ENCODE measurements around the gene ERVW-1. TPM values are rescaled to one million over a fixed set of nuclear protein-coding genes. Genes with fewer than 3 reads are reported as not detected.
A peak's percentile ranks its signal among the peaks of the same experiment; 100 is the strongest.

Gene ERVW-1
- total RNA-seq, 2 experiments from 2014 or later, result not detected

DNA sequence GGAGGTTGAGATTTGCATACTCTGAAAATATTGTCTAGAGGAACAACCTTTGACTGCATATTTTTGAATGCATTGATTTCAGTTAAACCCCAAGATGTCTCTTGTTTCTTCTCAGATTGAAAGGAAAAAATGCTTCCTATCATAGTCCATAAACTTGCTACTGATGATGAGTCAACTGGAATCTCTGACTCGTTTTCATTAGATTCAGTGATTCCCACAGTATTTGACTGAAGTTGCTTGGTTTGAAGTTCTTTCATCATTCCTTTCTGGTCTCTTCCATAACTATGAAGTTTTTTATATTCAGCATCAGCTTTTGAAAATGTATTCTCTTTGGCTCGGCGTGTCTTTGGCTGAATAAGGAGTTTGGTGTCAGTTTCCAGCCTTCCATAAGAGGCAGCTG lies 39.9 kb upstream of the ERVW-1 start:
- H3K27ac ChIP-seq (ENCODE audit: low read depth, low read length, poor library complexity, severe bottlenecking), result no peak overlapping the region
- intact Hi-C loops (cut with micrococcal nuclease; ENCODE audit: unreplicated experiment), result no loop called here
- no peak for DNase-seq (ENCODE audit: low spot score)
- H3K4me2 ChIP-seq (ENCODE audit: low read length), result no peak overlapping the region
- no peak overlapping the region for H3K4me3 ChIP-seq (ENCODE audit: low read depth, low read length, poor library complexity, severe bottlenecking)
- no peak overlapping the region for H2AFZ ChIP-seq (ENCODE audit: low read length)
- H3K79me2 ChIP-seq (ENCODE audit: insufficient read depth, low read depth, low read length), result peaks cover 6% of the 10 kb centered on the region; the same call in 1 of the 2 replicates
- H3K4me1 ChIP-seq (ENCODE audit: insufficient read depth, low read length, poor library complexity, severe bottlenecking), result no peaks in the 10 kb centered on the region
- ChIA-PET CTCF (ENCODE audit: unreplicated experiment) (no interaction called here), POLR2A (interaction anchor here (1.9 kb wide), 1 partner anchor 11 kb away, joined by 6 read pairs; the partner anchor contains the start of genes PEX1 and RBM48)
- no peaks in the 10 kb centered on the region for H3K9me3 ChIP-seq (ENCODE audit: low read length)
- no peaks in the 10 kb centered on the region for H3K9me2 ChIP-seq (ENCODE audit: insufficient read depth, low read length)
- peaks cover 70% of the 10 kb centered on the region for H3K36me3 ChIP-seq (ENCODE audit: insufficient read depth, low read length)
- BruUV-seq (replicated peaks), result TSS peak; percentile 48
- H4K20me1 ChIP-seq (ENCODE audit: insufficient read depth, low read length), result no peaks in the 10 kb centered on the region
- TF ChIP-seq, protein P1, sequence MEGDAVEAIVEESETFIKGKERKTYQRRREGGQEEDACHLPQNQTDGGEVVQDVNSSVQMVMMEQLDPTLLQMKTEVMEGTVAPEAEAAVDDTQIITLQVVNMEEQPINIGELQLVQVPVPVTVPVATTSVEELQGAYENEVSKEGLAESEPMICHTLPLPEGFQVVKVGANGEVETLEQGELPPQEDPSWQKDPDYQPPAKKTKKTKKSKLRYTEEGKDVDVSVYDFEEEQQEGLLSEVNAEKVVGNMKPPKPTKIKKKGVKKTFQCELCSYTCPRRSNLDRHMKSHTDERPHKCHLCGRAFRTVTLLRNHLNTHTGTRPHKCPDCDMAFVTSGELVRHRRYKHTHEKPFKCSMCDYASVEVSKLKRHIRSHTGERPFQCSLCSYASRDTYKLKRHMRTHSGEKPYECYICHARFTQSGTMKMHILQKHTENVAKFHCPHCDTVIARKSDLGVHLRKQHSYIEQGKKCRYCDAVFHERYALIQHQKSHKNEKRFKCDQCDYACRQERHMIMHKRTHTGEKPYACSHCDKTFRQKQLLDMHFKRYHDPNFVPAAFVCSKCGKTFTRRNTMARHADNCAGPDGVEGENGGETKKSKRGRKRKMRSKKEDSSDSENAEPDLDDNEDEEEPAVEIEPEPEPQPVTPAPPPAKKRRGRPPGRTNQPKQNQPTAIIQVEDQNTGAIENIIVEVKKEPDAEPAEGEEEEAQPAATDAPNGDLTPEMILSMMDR (conservative IDR thresholded peaks at IDR 0.05; ENCODE audit: low read length), result no peak
- TF ChIP-seq EZH2phosphoT487 (IDR thresholded peaks at IDR 0.05; ENCODE audit: borderline replicate concordance, low read depth, low read length), result no peak

DNA sequence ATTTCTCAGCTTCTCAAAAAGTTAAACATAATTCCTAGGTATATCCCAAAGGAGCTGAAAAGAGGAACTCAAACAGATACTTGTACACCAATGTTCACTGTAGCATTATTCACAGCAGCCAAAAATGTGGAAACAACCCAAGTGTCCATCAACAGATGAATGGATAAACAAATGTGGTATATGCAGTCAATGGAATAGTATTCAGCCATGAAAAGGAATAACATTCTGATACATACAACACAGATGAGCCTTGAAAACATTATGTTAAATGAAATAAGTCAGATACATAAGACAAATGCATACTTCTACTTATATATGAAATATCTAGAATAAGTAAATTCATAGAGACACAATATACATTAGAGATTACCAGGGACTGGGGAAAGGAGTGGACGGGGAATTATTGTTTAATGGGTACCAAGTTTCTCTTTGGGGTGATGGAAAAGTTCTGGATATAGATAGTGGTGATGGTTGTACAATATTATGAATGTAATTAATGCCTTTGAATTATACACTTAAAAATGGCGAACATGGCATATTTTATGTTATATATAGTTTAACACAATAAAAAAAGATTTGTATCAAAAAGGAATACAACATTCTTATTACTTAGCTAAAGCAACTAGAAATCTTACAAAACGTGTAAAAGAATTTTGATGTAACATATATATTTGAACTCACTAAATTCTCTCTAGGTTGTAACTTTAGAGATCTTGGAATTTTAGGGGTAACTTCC lies 35.6 kb upstream of the ERVW-1 start:
- ChIA-PET POLR2A (interaction anchor here (0.5 to 1.3 kb wide), 4 partner anchors 11 to 1345 kb away, joined by 3 to 5 read pairs (median 4); no protein-coding TSS in a partner anchor), CTCF (ENCODE audit: unreplicated experiment) (no interaction called here)
- TF ChIP-seq EZH2phosphoT487 (IDR thresholded peaks at IDR 0.05; ENCODE audit: borderline replicate concordance, low read depth, low read length), result no peak
- TF ChIP-seq, protein P1 (conservative IDR thresholded peaks at IDR 0.05; ENCODE audit: low read length), result no peak

DNA sequence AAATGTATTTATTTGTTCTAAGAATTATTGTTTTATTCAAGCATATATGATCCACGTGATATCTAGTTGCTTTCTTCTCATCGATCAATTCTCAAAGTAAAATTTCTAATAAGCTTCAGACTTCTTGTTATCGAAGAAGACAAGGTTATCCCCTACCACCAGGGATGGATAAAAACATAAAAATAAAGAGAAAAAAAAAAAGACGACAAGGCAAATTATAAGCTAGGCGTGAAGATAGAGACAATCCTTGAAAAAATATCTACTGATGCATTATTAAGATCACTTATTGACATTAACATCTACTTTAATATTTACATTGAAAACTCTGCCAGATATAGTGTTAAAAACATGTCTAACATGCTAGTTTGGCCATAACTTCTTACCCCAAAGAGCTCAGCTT lies 31.2 kb upstream of the ERVW-1 start:
- ChIA-PET CTCF (ENCODE audit: unreplicated experiment) (no interaction called here), POLR2A (interaction anchor here (0.5 to 0.7 kb wide), 2 partner anchors 19 to 48 kb away, joined by 3 to 4 read pairs; partner anchors contain the start of genes PEX1 and RBM48)
- intact Hi-C loops (cut with micrococcal nuclease; ENCODE audit: unreplicated experiment), result loop anchor here (10.0 kb wide), 1 partner anchor 56 kb away; no protein-coding TSS in a partner anchor
- no TSS peak for BruUV-seq (replicated peaks)
- no peak for TF ChIP-seq EZH2phosphoT487 (IDR thresholded peaks at IDR 0.05; ENCODE audit: borderline replicate concordance, low read depth, low read length)
- TF ChIP-seq, protein P1 (conservative IDR thresholded peaks at IDR 0.05; ENCODE audit: low read length), result no peak
- no peak overlapping the region for H3K27ac ChIP-seq (ENCODE audit: low read depth, low read length, poor library complexity, severe bottlenecking)
- no peak overlapping the region for H3K4me3 ChIP-seq (ENCODE audit: low read depth, low read length, poor library complexity, severe bottlenecking)
- H2AFZ ChIP-seq (ENCODE audit: low read length), result no peak overlapping the region
- H4K20me1 ChIP-seq (ENCODE audit: insufficient read depth, low read length), result no peaks in the 10 kb centered on the region
- DNase-seq (ENCODE audit: low spot score), result no peak
- H3K36me3 ChIP-seq (ENCODE audit: insufficient read depth, low read length), result peaks cover 72% of the 10 kb centered on the region
- H3K79me2 ChIP-seq (ENCODE audit: insufficient read depth, low read depth, low read length), result no peaks in the 10 kb centered on the region
- H3K9me2 ChIP-seq (ENCODE audit: insufficient read depth, low read length), result no peaks in the 10 kb centered on the region
- no peaks in the 10 kb centered on the region for H3K4me1 ChIP-seq (ENCODE audit: insufficient read depth, low read length, poor library complexity, severe bottlenecking)
- no peaks in the 10 kb centered on the region for H3K9me3 ChIP-seq (ENCODE audit: low read length)
- H3K4me2 ChIP-seq (ENCODE audit: low read length), result no peak overlapping the region

More for the DNA sequence above, 35.6 kb upstream of the ERVW-1 start:
- intact Hi-C loops (cut with micrococcal nuclease; ENCODE audit: unreplicated experiment), result no loop called here
- H3K9me2 ChIP-seq (ENCODE audit: insufficient read depth, low read length), result no peaks in the 10 kb centered on the region
- H3K4me2 ChIP-seq (ENCODE audit: low read length), result no peak overlapping the region
- BruUV-seq (replicated peaks), result no TSS peak
- H3K79me2 ChIP-seq (ENCODE audit: insufficient read depth, low read depth, low read length), result no peaks in the 10 kb centered on the region
- H3K36me3 ChIP-seq (ENCODE audit: insufficient read depth, low read length), result peaks cover 71% of the 10 kb centered on the region
- H3K4me1 ChIP-seq (ENCODE audit: insufficient read depth, low read length, poor library complexity, severe bottlenecking), result no peaks in the 10 kb centered on the region
- no peaks in the 10 kb centered on the region for H3K9me3 ChIP-seq (ENCODE audit: low read length)
- H3K4me3 ChIP-seq (ENCODE audit: low read depth, low read length, poor library complexity, severe bottlenecking), result no peak overlapping the region
- H3K27ac ChIP-seq (ENCODE audit: low read depth, low read length, poor library complexity, severe bottlenecking), result no peak overlapping the region
- no peak overlapping the region for H2AFZ ChIP-seq (ENCODE audit: low read length)
- no peak for DNase-seq (ENCODE audit: low spot score)
- no peaks in the 10 kb centered on the region for H4K20me1 ChIP-seq (ENCODE audit: insufficient read depth, low read length)
